Measurements from ENCODE around the gene PPP1R14B.
A peak's percentile ranks its signal among the peaks of the same experiment; 100 is the strongest.

PPP1R14B gene

DNA sequence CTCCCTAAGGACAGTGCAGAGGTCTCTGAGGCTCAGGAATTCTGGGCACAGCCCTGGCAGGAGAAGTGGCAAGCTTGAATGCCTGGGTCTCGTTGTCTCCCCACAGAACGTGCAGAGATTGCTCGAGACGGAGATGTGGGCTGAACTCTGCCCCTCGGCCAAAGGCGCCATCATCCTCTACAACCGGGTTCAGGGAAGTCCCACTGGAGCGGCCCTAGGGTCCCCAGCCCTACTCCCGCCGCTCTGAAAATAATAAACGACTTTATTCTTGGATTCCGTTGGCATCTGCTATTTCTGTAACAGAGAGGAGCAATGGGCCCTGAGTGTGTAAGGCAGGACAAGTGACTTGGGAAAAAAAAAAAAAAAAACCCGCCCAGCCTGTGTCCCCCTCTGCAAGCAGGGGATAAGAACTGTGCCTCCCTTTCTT lies 17.0 kb downstream of the PPP1R14B start:
- DNase-seq: no peak

DNA sequence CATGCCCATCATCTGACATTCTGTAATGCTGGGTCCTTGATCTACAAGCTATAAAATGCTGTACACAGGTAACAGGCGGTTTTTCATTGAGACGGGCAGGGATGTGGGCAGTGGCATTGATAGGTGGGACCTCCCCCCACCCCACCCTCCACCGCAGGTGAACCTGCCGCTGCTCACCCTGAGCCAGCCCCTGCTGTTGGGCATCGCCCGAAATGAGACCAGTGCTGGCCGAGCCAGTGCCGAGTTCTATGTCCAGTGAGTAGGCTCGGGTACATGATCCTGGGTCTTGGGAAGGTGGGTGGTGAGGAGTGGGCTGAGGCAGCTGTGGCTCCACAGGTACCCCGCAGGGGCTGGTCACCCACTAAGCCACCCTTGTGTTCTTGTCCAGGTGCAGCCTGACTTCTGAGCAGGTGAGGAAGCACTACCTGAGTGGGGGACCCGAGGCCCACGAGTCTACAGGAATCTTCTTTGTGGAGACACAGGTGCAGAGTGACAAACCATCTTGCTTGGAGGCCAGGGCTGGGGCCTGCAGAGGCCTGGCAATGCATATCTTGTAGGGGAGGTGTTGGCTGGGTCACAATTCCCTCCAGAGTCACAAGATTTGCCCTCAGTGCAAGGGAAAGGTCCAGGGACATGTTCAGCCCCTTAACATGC lies 17.5 kb downstream of the PPP1R14B start:
- no peak for DNase-seq

DNA sequence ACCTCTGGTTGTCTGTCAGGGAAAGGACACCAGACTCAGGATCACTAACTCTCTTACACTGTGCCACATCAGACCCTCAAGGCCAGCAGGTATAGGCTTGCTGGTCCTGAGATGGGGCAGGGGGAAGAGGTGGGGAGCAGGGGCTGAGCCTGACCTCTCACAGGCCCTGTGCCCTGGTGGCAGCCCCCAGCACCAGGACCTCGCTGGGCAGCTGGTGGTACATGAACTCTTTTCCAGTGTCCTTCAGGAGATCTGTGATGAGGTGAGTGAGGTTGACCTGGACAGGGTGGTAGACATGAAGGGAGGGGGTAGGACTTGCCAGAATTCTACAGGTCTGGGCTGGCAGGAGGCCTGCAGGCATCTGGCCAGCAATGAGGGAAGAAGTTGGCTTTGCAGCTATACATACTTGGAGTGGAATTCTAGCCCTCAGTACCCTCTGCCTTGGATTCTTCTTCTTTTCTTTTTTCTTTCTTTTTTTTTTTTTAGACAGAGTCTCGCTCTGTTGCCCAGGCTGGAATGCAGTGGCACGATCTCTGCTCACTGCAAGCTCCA lies 19.3 kb downstream of the PPP1R14B start:
- no peak for DNase-seq

DNA sequence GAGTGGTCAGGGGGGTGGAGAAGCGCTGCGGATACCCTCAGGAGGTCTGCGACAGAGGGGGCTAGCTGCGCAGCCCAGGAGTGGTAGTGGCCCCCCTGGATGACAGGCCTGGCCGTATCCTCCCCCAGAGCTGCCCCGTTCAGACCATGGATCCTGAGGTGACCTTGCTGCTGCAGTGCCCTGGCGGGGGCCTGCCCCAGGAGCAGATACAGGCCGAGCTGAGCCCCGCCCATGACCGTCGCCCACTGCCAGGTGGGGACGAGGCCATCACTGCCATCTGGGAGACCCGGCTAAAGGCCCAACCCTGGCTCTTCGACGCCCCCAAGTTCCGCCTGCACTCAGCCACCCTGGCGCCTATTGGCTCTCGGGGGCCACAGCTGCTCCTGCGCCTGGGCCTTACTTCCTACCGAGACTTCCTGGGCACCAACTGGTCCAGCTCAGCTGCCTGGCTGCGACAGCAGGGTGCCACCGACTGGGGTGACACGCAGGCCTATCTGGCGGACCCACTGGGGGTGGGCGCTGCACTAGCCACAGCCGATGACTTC lies 20.2 kb downstream of the PPP1R14B start:
- peak; percentile 57 to 74 for DNase-seq

DNA sequence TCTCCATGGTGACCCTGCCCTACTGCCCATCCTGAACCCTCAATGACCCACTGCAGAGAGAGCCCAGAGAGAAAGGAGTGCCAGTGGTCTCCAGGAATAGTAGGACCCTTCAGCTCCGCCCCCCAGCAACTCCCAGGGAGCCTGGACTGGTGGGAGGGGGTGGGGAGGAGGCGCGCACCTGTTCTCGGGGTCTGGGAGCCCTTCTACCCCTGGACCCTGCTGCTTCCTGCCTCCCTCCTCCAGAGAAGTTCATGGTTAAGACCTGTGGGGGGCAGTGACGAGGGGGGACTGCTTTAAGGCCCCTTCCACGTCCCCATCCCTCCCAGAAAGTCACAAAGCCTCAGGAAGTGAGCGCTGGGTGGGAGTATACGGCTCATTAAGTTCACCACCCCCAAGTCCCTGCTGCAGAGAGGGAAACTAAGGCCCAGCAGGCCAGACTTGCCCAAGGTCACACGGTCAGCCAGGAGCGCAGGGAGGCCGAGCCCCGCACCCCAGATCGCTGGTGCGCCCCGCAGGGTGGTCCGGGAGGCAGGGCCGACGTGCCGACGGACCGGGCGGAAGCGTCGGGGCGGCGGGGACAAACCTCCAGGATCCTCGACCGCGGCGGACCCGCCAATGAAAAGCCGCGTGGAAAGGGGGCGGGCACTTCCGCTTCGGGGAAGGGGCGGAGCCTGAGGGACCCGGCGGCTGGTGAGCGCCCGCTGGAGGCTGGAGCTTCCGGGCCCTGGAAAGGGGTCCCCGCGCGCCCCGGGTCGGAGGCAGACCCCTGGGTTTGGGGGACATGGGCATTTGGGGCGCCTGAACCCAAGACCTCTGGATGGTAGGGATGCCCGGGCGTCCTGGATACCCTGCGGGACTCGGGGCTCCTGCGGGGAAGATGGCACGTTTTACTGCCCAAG lies 20.9 kb downstream of the PPP1R14B start, which contains the start of the genes NUDT22 and TRPT1:
Gene NUDT22, plus strand, starts transcription at position 667 of the 899 bp plus-strand sequence. CDS start 379 bp downstream, outside the sequence.
Gene TRPT1, minus strand, starts transcription at position 579 of the 899 bp plus-strand sequence. Its CDS starts 326 bp downstream, at position 253.
- peak; percentile 85 to 89 for DNase-seq

DNA sequence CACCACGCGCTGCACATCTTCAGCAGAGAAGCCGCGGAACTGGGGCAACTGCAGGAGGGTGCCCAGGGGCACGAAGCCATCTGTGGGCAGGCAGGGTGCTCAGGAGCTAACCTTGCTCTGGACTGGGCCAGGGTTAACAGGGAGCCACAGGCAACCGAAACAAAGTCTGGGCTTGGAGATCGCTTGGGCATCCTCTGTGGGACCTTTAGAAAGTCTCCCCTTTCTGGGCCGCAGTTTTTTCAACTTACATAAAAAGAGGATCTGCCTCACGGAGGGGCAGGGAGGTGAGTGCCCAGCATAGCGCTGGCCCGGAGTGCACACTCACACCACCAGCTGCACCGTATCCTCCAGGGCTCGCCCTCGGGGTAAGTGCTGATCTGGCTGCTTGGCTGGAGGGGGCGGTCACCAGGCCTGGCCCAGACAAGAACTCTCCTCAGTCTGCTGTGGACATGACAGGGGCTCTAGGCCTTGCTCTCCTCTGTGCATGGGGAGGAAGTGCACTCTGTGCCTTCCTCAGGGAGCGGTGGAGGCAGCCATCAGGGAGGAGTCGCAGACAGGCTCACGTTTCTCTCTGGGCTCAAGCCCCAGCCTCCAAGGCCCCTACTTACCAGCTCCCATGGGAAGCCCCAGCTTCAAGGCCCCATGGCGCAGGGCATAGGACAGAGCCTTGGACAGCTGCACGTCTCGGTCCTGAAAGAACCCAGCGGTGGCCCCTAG lies 21.7 kb downstream of the PPP1R14B start:
- DNase-seq: no peak

DNA sequence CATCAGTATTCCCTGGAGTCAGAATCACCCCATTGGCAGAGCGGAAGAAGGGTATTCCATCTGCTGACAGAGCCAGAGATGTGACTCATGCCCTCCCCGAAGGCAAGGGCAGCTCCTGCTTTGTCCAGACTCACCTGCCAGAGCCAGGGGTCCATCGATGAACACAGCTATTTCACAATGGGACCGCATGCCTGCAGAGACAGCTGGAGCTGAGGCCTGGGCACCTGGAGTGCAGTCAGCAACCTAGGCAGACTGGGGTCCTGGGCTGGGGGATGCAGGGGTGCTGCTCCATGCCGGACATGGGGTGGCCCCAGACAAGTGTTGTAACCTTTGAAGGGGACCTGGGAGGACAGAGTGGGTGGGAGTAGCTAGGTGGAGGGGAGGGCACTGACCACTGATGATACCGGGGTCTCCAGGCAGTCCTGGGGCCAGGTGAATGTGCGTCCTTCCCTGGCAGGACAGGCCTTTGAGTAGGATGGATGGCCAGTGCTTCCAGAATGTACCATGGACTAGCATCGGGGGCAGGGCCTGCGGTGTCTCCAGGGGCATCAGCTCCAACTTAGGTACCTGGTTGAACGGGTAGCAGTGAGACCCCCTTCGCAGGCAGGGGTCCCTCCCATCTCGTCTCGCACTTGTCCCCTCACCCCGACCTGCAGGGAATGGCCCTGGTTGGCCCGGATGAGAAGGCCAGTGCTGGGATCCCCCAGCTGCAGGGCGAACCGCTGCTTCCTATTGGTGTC lies 22.4 kb downstream of the PPP1R14B start:
- DNase-seq: no peak

DNA sequence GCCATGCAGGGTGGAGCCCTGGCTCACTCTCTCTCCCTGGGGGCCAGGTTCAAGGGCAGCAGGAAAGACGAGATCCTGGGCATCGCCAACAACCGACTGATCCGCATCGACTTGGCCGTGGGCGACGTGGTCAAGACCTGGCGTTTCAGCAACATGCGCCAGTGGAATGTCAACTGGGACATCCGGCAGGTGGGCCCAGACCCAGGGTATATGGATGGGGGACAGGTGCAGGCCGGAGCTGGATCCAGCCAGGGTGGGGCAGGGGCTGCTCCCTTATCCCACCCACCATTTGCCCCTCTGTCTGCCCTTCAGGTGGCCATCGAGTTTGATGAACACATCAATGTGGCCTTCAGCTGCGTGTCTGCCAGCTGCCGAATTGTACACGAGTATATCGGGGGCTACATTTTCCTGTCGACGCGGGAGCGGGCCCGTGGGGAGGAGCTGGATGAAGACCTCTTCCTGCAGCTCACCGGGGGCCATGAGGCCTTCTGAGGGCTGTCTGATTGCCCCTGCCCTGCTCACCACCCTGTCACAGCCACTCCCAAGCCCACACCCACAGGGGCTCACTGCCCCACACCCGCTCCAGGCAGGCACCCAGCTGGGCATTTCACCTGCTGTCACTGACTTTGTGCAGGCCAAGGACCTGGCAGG lies 23.6 kb downstream of the PPP1R14B start:
- DNase-seq: no peak

DNA sequence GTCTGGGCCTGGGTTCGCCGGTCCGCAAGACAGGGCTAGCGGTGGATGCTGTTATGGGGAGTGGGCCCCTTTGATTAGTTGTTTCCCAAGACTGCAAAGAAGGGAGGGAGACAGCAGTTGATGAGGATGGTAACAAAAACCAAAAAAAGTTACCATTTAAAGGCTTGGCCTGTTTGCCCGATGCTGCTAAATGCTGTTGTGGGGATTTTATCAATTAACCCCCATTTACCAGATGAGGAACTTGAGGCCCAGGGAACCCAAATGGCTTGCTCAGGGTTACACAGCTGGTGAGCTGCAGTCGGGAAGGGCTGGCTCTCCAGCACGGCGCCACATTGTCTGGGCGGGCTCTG lies 24.1 kb downstream of the PPP1R14B start:
- DNase-seq: no peak

DNA sequence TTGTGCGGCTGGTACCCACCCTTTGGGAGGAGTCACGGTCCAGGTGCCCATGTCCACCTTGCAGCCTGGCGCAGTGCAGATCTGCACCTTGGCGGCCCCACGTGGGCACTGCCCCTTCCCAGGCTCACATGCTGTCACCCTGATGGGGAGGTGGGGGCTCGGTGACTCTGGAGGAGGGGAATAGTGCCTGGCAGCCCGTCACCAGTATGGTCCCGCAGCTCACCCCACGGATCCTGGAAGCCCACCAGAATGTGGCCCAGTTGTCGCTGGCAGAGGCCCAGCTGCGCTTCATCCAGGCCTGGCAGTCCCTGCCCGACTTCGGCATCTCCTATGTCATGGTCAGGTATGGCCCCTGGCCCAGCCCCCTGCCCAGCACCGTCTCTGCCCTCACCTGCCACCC lies 25.9 kb downstream of the PPP1R14B start:
- DNase-seq: no peak

DNA sequence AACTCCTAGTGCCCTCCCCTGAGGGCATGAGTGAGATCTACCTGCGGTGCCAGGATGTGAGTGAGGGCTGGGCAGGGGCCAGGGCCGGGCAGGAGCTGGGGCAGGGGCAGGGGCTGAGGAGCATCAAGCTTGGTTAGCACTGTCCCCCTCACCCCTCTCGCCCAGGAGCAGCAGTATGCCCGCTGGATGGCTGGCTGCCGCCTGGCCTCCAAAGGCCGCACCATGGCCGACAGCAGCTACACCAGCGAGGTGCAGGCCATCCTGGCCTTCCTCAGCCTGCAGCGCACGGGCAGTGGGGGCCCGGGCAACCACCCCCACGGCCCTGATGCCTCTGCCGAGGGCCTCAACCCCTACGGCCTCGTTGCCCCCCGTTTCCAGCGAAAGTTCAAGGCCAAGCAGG lies 26.5 kb downstream of the PPP1R14B start:
- no peak for DNase-seq

DNA sequence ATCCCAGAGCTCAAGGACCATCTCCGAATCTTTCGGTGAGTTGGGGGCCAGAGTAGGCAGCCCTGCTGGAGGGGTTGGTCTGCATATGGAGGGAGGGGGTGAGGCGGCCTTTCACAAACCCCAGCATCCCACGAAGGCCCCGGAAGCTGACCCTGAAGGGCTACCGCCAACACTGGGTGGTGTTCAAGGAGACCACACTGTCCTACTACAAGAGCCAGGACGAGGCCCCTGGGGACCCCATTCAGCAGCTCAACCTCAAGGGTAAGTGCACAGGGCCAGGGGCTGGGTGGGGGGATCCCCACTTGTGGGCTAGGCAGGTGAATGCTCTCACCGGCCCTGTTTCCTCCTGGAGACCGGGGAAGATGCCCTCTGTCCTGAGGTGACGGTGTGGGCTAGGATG lies 27.0 kb downstream of the PPP1R14B start:
- no peak for DNase-seq

DNA sequence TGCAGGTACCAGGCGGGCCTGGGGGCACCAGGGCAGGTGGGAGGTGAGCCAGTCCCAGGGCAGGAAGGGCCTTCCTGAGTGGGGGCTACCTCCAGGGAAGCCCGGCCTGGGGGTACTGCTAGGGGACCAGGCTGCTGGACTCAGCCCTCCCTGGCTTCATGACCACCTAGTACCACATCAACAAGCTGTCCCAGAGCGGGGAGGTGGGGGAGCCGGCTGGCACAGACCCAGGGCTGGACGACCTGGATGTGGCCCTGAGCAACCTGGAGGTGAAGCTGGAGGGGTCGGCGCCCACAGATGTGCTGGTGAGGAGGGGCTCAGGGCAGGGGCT lies 27.4 kb downstream of the PPP1R14B start:
- DNase-seq: no peak

DNA sequence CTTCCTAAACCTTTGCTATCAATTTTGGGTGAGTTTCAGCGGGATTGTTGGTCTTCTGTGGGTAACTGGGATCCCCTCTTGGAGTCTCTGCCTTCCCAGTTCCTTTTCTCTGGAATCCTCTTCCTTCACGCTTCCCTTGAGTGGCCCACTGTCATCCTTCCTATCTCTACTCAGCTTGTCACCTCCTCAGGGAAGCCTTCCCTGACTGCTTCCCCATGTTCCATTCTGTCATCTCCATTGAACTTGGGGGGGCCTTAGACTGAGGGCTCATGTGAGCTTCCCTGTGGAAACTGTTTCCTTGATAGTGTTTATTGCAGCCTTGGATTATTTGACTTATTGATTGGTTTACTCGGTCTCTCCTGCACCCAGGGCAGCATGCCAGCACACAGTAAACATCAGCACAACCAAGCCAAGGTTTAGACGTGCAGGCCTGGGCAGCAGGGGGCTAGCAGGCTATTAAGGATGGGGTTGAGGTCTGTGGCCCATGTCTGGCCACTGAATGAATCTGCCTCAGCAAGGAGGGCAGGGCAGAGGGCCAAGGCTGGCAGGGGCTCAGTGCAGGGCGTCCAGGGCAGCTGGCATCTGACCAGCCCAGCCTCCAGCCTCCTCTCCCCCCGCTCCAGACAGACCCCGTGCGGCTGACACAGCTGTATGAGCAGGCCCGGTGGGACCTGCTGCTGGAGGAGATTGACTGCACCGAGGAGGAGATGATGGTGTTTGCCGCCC lies 28.0 kb downstream of the PPP1R14B start:
- no peak for DNase-seq

DNA sequence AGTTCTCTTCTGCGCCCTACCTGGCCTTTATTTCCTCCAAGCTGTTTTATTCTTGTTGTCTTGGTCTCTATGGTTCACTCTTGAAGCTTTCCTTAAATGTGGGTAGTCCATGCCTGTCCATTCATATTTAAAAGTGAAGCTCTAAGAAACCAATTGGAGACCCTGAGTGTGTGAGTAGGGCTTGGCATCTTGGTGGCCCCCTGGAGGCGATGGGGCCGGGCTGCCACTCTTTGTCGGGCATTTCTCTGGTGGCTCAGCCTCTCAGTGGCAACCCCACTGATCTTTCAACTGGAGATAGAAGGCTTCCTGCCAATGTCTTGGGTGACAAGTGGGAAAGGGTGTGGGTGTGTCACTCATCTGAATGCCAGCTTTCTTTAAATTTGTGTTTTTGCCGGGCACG lies 29.9 kb downstream of the PPP1R14B start:
- DNase-seq: no peak

DNA sequence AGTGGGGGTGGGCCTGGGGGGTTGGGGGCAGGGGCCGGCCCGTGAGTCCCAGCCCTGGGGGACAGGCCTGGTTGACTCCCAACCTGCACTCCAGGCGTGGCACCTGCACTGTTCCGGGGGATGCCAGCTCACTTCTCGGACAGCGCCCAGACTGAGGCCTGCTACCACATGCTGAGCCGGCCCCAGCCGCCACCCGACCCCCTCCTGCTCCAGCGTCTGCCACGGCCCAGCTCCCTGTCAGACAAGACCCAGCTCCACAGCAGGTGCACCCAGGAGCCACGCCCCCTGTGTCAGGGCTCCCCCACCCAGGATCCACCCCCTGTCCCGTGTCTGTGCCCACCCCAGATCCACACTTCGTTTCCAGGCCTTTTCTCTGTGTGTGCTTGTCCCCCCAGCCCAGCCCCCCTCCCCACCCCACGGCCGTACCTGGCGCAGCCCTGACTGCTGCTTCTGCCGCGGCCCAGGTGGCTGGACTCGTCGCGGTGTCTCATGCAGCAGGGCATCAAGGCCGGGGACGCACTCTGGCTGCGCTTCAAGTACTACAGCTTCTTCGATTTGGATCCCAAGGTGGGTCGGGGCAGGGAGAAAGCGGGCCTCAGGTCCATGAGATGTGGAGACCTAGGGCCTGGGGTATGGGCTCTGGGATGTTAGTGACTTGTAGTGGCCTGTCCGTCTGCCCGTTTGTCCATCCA lies 35.4 kb downstream of the PPP1R14B start:
- DNase-seq: no peak

DNA sequence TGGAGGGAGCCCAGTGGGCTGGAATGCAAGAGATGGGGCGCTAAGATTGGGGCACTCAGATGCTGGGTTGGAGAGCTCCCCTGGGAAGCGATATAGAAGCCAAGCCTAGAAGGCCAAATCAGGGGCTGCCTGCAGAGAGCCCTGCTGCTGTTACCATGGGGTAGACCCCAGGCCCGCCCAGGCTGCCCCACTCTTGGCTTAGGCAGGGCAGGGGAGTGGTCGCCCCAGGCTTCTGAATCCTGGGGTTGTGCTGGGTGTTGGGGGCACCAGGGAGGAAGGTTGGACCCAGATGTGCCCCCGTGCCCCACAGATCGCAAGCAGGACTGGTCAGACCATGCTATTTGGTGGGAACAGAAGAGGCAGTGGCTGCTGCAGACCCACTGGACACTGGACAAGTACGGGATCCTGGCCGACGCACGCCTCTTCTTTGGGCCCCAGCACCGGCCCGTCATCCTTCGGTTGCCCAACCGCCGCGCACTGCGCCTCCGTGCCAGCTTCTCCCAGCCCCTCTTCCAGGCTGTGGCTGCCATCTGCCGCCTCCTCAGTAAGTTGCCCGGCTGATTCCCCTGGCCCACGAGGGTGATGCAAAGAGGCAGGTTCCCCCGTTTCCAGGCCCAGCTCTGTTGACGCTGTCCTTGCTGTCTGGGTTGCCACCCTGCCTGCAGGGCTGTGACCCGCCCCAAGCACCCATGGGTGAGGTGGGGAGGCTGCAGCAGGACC lies 36.3 kb downstream of the PPP1R14B start:
- DNase-seq: no peak

DNA sequence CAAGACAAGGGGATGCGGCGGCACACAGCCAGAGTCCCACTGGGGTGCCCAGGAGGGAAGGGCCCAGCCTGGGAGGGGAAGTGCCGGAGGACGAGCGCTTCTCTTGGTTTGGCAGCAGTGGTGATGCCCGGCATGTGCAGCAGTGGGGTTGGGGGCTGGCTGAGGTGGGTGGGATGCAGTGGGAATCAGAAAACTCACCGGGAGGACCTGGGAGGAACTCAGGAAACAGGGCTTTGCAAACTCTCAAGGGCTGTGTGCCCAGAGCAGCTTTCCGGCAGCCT lies 37.2 kb downstream of the PPP1R14B start:
- no peak for DNase-seq

DNA sequence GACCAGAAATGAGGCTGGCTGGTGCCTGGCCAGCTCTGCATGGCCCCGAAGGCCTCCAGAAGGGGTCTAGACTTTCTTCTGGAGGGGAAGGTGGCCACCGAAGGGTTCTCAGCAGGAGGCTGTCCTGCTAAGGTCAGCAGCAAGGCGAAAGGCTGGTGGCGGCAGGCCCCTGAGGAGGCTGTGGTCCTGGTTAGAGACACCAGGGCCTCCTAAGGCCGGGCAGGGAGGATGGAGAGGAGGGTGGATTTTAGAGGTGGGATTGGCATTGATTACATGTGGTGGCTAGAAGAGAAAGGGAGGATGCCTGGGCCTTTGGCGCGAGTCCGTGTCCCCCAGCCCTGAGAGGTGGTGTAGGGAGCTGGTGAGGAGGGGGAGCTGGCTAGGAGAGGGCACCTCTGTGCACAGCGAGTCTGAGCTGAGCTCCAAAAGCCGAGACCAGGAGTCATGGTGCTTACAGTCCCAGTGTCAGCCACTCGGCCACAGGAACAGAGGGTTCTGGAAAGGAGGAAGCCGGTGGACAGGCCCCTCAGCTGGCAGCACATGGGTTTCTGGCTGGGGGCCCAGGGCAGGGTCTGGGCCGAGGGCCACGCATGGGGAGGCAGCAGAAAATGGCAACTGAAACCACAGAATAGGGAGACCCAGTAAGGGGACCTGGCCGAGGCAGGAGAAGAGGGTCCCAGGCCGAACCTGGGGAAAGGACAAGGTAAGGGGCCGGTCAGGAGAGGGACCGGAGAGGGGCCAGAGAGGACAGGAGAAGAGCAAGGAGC lies 37.8 kb downstream of the PPP1R14B start:
- DNase-seq: no peak

Measured in CD4-positive, alpha-beta T cell treated with Interferon alpha-2 for 1 hour (primary cell).